IPS DF 4.7 (cell line): ENCODE results near the gene NNAT.

Experiments
- DNase-seq: peaks from one replicate; pipeline ENCODE4 v3.0.0-alpha.2; 2013; ENCODE audit warnings: low spot score; ENCODE audit errors: extremely low read depth

The NNAT gene

DNA sequence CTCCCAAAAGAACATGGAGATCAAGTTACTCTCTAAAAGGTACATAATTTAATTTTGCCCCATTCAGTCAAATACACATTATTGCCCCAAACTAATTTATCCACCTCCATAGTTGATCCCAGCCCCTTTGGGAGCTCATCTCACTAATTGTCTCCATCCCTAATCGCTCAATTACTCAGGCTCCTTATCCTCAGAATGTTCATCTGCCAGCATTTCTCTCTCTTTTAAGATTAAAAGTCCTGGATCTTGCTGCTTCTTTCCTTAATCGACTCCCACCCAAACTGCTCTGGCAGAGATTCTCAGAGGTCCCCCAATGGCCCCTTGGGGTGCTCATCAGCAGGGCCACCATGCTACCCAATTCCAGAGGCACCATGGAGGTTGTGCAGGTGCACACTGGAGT is 18.4 kb upstream of the NNAT start:
- no peak for DNase-seq

DNA sequence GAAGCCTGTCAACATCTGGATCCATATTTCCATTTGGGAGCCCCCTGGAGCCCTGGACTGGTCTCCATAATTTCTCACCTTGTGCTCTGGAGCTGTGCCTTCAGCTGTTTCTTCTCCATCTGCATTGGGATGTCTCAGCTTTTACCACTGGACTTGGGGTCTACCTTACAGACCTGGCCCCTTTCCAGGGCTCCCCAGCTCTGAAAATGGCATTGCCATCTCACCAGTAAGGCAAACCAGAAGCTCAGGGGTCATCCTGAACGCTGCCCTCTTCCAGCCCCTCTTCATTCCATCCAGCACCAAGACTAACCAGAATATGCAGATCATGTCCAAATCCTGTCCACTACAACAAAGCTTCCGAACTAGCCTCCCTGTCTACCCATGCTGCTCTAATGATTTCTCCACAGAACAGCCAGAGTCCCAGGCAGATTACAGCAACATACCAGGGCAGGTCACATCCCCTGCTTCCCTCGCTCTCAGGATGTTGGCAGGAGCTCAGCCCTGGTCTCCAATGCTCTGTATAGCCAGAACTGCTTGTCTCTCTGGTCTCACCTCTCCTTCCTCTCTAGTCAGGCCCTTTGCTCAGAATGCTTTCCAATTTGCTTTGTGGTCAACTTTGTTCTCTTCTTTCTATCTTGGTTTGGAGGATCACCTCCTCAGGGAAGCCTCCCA is 17.7 kb upstream of the NNAT start:
- no peak for DNase-seq

DNA sequence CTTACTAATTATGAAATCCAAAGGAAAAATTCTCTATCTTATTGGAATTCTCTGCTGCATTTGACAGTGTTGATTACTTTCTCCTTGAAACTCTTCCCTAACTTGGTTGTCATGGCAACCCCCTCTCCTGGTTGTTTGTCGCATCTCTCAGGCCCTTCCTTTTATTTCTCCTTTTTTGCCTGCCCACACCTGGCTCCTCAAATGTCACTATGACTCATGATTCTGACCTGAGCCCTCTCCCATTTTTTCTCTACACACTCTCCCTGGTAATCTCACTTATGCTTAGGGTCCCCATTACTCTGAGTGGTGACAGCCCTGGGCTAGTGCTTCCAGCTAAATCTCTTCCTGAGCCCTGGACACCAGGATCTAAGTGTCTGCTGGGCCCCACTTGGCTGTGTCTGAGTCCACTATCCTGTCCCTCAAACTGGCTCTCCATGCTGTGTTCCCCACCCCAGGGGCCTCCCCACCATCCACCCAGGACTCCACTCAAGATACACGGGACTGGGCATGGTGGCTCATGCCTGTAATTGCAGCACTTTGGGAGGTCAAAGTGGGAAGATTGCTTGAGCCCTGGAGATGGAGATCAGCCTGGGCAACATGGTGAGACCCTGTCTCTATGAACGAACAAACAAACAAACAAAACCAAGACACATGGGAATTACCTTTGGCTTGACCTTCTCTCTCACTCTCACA is 16.5 kb upstream of the NNAT start:
- no peak for DNase-seq

DNA sequence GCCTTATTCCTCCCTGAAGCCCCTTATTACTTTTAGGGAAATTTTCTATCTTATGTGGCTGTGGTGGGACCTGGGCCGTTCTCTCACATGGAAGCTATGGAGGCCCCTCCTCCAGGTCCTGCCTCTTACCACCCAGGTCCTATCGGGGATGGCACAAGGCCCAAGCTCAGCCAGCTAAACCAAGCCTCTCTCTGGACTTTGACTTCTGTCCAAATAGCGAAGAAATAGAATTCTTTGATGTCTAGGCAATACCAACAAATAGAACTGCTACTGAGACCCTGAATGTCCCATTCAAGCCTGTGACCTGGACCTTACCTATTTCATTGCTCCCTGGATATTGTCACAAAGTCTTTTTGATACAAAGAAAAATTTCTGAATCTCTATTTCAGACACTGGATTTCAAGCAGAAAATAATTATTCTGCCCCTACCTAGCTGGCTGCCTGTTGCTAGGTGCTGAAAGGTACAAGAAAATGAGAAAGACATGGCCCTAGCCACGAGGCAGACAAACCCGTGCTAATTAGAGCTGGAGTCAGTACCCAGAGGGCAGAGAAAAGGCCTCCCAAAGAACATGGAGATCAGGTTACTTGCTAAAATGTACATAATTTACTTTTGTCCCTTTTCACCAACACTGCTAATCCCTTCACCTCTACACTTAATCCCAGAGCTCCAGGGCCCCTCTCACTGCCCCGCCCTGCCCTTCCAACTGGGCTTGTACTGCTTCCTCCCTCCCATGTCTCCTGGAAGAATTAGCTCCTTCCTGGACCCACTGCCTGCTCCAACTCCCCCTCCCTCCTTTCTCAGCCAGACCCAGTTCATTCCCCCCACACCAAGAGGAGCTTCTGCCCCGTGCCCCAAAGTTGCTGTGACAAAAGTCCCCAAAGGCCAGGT is 15.5 kb upstream of the NNAT start:
- no peak for DNase-seq

DNA sequence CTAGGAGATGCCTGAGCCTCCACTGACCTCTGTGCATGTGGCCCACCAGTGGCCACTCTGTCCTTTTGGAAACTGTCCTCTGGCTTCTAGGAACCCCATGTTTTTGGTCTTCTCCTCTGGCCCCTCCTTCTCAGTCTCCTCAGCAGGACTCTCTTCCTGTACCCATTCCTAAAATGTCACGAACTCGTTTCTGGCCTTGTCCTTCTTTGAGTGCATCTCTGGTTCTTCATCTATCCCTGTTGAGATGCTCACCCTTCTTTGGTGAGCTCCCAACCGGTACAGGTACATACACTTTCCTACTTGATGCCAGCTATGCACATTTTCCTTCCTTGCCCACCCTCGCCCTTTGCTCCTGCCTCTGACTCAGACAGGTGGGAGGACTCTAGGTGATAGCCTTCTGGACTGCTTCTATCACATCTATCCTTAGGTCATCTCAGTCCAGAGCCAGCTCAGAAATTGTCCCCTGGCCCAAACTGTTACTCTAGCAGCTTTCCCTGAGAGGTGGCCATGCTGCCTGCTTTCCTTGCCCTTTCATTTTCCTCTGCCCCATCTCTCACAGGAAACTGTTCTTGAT is 14.8 kb upstream of the NNAT start:
- DNase-seq: no peak

DNA sequence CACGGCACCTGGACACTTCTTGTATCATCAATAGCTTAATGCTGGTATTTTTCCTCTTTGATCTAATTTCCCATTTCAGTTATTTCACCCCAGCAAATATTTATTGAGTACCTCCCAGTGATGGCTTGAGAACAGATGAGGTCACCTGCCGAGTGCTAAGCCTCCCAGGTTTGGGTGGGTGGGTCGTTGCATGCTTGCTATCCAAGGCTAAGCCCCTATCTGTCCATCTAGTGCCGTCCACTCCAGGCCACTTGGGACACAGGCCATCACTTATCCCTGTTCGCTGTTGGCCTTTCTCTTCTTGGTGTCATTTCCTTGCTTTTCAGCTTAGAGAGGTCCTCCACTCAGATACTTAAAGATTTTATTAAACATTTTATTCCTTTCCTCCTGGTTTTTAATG is 10.8 kb upstream of the NNAT start:
- DNase-seq: no peak

DNA sequence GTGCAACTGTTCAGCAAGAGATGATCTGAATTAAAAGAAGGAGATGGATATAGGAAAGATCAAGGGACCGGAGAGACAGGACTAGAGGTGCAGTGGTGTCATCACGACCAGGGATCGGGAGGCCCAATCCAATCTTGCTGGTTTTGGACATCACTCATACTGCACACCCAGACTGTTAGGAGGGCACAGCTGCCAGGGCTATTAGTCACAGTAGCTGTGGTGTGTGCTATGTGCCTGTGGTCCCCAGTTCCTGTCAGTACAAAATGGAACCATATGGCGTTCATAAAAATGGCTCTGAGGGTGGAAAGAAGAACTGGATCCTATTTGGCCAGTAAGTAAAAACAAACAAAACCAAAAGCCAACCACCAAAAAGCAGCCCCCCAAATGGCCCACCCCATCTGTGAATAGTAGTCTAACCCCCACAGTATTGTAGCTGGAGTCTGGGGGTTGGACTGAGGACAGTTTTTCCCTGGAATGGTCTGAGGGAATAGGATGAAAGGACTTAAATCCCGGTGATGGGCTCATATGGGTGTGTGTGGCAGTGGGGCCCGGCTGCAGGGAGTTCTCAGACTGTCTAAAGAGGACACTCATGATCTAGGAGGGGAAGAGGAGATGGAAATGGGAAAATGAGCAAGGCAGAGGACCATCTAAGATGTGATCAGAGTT is 9.3 kb upstream of the NNAT start:
- no peak for DNase-seq

DNA sequence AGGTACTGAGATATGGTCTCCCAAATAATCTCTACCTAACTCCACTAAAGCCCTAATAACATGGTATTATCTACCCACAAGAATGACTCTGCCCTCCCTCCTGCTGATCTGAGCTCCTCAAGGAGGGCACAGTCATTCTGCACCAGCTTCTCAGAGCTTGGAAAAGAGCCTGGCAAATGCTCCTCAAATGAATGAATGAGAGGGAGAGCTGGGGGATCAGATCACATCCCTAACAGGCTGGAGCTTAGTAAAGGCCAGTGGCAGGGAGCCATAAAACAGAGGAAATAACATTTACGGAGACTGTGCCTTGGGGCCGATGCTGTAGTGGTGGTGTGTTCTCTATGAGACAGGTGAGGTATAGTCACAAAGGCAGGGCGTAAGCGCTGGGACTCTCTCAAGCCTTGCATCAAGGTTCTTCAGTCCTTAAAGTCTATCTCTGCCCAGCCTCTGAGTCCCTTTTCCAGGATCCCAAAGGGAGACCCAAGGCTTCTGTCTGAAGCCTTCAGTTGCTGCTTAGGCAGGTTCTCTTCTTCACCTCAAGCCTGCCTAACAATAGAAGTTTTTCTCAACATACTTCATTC is 7.2 kb upstream of the NNAT start:
- no peak for DNase-seq

DNA sequence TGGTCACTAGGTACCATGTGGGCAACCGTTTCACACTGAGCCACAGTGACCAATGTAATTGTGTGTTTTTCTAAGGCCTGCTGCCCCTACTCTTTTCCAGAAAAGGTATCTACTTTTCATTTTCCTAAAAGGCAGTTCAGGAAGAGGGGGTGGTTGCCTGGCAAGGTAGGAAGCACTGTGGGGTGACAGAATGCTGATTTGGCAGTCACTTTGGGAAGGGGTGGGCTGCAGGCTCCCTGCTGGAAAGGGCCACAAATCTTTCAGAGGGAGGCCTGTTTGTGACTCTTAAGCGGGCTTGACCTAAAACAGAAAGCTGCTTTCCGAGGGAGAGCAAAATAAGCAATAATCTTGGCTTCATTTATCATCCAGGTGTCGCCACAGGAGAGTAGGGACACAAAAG is 5.2 kb upstream of the NNAT start:
- no peak for DNase-seq

DNA sequence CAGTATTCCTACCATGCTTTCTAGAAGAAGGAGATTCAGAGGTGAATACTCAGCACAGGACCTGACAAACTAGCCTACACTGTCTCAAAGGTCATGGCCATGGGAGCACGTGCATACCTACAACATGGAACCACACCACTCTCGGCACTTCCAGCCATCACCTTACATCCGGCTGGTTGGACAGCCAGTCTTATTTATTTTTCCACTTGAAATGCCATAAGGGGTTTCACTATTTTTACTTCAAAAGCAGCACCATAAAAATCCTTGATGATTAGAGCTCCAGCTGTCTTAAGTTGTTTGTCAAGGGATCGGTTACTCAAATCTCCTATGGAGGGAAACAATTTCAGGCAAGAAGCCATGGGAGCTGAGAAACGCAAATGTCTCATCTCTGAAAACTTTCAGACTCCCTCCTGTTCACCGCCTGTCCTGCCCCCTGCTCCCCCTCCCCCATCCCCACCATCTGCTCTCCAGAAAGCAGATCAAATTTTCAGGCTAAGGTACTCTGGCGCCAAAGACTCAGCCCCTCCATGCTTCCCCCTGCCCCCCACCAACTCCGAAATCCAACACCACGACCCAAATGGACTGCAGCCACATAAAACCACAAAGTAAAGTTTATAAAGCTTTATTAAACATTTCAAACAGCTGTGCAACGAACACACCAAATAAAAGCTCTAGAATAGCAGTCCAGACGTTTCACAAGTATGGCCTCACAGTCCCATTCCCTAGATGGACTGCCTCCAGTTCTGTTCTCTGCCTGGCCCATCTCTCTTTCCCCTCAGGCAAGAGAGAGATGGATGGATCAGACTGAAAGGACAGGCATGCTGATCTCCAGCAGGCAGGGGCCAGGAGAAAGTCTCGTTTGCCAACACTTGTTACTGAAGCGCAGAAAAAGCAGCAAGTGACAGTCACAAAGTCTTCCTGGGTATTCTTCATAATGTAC is 4.0 kb upstream of the NNAT start:
- DNase-seq: no peak

DNA sequence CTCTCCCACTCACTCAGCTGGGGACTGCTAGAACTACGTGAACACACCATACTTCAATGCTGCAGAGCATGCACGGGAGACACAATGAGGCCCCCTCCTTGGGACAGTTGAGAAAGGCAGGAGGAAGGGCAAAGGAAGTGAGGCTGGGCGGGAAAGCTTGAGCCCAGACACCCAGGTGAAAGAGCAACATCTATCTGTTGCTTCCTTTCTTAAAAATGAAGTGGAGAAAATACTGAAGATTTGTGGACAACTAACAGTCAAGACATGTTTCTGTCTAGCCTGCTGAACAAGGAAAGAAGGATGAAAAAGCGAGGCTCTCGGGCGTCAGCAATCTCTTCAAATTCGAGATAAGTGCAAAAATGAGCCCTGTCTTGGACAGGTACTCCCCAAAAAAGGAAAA is 3.0 kb upstream of the NNAT start:
- DNase-seq: no peak

DNA sequence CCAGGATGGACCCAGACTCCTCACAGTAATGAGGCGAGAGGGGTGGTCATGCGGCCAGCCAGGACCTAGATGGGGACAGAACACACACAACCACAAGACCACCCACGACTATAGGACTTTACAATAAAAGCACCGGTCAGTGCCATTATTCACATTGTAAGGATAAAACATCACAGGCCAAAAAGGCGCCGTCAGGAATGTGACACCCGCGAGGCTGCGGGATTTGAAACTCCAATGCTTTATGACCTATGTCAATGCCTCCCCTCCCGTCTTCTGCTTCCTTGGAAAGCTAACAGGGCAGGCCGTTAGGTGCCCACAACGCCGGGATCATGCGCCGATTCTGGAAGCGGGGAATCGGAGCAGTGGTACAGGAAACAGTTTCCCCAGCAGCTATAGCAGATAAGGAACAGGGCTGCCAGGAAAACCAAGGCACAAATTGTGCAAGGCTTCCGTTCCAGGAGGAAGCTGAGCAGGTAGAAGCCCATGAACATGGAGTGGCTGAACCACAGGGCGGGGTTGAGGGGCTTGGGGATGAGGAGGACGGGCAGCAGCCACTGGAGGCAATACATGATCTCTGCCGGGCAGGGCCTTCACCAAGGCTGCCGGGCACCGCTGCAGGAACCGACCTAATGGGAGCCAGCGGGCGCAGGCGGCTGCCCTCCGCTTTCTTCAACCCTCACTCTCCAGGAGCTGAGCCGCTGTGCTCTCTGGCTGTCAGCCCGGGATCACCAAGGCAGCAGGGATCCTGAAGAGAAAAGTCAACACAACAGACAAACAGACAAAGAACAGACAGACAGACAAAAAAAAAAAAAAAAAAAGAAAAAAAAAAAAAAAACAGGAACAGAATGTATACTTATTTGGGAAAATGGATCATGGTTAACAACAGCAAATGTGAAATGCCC is 2.2 kb upstream of the NNAT start:
- DNase-seq: no peak

DNA sequence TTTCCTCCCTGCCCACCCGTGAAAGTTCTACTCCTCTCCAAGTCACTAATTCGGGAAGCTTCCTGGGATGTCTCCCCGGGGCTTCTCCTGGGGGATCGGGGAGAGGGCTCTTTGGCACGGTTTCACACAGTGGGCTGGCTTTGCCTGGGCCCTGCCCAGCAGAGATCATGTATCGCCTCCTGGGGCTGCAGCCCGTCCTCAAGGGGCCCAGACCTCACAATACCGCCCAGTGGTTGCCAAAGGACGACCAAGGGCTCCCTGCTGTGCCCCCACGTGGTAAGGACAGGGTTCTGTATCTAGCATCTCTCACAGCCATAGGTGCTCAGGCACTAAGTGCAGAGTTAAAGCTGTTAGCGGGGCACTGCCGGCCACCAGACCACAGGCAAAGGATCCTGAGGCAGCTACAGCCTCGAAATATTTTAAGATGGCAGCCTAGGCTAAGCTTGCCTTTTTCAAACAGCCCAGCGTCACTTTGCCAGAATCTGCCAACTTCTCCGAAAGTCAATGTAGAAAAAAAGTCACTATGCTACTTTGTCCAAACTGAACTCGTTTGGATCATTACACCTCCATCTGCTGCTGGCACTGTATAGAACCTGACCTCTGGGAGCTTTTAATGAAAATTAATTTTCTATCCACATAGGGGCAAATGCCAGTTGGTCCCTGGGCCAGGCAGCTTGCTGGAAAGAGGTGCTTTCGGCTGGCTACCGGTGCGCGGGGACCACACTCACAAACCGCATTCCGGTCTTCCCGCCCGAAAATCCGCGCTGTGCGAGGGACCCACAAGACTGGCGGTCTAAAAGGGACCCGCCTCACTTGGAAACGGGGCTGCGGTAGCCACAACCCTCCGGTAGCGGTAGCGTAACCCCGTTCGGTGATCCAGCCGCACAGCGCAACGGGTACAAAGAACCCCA is 1.3 kb upstream of the NNAT start:
- no peak for DNase-seq

DNA sequence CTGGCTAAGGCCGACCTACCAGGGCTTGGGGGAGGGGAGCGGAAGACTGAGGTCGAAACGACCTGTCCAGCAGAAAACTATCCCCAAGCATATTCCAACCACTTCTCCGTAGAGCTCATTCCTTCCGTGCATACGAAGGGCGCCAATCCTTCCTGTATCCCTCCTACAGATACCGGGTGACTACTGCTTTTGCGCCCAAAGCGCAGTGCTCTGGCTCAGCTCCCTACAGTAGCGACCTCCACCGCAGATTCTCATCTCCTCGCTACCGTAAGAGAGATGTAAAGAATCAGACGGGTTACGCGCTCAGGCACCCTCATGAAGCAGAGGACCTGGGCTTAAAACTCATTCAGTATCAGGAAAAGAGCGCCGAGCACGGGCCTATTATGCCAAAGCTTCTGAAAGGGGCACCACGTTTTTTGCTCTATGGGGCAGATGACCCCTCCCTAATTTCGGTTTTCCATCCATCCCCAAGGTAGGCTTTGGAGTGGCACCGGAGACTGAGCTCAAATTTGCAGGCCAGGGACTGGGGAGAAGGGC is 563 bp upstream of the NNAT start:
- no peak for DNase-seq

DNA sequence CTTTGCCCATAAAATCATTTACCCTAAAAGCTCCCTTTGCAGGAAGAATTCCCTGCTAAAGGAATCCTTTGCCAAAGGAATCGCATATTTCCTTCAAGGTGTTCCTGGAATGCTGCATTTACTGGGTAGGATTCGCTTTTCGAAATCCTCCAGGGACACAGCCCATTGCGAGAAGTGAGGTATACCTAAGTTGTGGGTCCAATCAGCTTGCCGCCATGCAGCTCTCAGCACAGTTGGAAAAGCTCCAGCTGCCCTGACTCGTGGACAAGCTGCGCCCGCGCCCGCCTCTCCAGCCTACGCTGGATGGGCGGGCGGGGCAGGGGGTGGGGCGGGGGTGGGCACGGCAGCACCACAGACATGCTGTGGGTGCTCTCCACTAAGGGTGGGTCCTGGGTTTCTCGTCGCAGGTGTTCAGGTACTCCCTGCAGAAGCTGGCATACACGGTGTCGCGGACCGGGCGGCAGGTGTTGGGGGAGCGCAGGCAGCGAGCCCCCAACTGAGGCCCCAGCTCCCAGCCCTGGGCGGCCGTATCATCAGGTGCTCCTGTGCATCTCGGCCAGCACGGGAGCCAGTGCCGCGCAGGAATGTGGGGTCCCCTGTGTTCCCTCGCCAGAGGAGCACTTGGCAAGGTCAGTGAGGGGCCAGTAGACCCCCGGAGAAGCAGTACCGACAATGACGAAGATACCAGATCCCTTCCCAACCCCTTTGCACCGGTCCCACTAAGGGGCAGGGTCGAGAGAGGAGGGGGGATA is 1.4 kb downstream of the NNAT start:
- DNase-seq: no peak

DNA sequence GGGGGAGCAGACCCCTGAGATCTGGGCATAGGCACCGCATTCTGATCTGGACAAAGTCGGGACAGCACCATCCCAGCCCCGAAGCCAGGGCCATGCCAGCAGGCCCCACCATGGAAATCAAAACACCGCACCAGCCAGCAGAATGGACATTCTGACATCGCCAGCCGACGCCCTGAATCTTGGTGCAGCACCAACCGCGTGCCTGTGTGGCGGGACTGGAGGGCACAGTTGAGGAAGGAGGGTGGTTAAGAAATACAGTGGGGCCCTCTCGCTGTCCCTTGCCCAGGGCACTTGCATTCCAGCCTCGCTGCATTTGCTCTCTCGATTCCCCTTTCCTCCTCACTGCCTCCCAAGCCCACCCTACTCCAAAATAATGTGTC is 2.0 kb downstream of the NNAT start:
- DNase-seq: no peak
